ENCODE data around the gene MTARC2. TPM values are rescaled to one million over a fixed set of nuclear protein-coding genes. Genes with fewer than 3 reads are reported as not detected.

The MTARC2 gene
- total RNA-seq, 1 experiment from 2014 or later: not detected

DNA sequence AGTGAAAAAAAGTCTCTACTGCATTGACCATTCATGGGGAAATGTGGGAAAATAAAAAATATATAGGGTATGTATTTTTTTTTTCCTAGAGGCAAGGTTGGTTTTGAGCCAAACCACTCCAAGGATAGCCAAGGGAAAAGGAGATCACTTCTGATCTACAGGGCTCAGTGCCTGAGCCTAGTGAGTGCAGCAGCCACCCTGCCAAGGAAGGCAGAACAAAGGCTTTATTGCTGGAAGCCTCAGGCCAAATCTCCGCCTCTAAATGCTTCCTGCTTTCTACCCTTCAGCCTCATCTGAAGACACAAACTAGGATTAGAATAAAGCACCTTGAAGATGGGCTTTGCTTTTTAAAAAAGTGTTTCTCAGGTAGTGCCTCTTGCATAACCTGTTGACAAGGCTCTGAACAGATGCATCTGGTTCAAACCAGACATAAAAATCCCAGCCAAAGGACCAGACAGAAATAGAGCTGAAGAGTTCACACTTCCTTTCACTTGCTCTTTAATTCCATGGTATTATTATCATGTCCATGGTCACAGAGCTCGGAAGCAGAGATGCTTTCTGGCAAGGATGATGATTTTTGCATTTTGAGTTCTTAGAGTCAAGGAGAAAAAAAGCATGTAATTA is 47.5 kb upstream of the MTARC2 start:
- ChIA-PET CTCF (no interaction called here), POLR2A (ENCODE audit: low non-redundant PET) (no interaction called here)
- Histone ChIP-seq H3K27me3 (replicated peaks; ENCODE audit: insufficient read depth, low read depth, low read length, poor library complexity) (no peaks in the 10 kb centered on the region), H3K4me1 (ENCODE audit: insufficient read depth, low read length, poor library complexity, severe bottlenecking) (no peaks in the 10 kb centered on the region), H3K9me3 (ENCODE audit: low read depth, low read length, poor library complexity, severe bottlenecking) (no peaks in the 10 kb centered on the region), H3K36me3 (ENCODE audit: insufficient read depth, low read length, poor library complexity, severe bottlenecking) (no peaks in the 10 kb centered on the region), H3K27ac (ENCODE audit: low read depth, low read length, poor library complexity, severe bottlenecking) (no peak overlapping the region), H3K4me3 (ENCODE audit: low read depth, low read length, poor library complexity, severe bottlenecking) (no peak overlapping the region)
- no peak for DNase-seq (ENCODE audit: low spot score)
- TF ChIP-seq, protein P1, sequence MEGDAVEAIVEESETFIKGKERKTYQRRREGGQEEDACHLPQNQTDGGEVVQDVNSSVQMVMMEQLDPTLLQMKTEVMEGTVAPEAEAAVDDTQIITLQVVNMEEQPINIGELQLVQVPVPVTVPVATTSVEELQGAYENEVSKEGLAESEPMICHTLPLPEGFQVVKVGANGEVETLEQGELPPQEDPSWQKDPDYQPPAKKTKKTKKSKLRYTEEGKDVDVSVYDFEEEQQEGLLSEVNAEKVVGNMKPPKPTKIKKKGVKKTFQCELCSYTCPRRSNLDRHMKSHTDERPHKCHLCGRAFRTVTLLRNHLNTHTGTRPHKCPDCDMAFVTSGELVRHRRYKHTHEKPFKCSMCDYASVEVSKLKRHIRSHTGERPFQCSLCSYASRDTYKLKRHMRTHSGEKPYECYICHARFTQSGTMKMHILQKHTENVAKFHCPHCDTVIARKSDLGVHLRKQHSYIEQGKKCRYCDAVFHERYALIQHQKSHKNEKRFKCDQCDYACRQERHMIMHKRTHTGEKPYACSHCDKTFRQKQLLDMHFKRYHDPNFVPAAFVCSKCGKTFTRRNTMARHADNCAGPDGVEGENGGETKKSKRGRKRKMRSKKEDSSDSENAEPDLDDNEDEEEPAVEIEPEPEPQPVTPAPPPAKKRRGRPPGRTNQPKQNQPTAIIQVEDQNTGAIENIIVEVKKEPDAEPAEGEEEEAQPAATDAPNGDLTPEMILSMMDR (conservative IDR thresholded peaks at IDR 0.05; ENCODE audit: low read depth, low read length): no peak
- no TSS peak for BruUV-seq (replicated peaks)
- intact Hi-C loops (cut with micrococcal nuclease; ENCODE audit: unreplicated experiment): no loop called here

DNA sequence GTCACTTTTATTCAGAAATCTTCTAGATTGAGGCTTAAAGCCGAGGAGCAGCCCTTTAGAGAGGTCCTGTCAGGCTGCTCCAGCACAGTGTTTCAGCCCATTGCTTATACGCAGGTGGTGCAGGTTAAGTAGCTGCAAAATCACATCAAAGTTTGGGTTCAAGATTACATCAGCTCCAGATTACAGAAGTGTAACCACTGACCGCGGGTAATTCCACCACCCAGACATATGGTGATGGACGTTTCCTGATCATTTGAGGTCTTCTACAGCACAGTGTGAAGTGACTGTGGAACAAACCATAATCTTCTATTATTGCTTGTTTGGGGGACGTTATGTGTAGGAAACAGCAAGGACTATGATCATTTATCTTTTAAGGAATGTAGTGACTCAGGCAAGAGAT is 46.1 kb upstream of the MTARC2 start:
- Histone ChIP-seq H3K27me3 (replicated peaks; ENCODE audit: insufficient read depth, low read depth, low read length, poor library complexity) (no peaks in the 10 kb centered on the region), H3K4me3 (ENCODE audit: low read depth, low read length, poor library complexity, severe bottlenecking) (no peak overlapping the region), H3K9me3 (ENCODE audit: low read depth, low read length, poor library complexity, severe bottlenecking) (no peaks in the 10 kb centered on the region), H3K36me3 (ENCODE audit: insufficient read depth, low read length, poor library complexity, severe bottlenecking) (no peaks in the 10 kb centered on the region), H3K4me1 (ENCODE audit: insufficient read depth, low read length, poor library complexity, severe bottlenecking) (no peaks in the 10 kb centered on the region), H3K27ac (ENCODE audit: low read depth, low read length, poor library complexity, severe bottlenecking) (no peak overlapping the region)
- ChIA-PET CTCF (interaction anchor here (1.0 kb wide), 1 partner anchor 31 kb away, joined by 3 read pairs; no protein-coding TSS in a partner anchor), POLR2A (ENCODE audit: low non-redundant PET) (no interaction called here)
- BruUV-seq (replicated peaks): no TSS peak
- no peak for DNase-seq (ENCODE audit: low spot score)
- intact Hi-C loops (cut with micrococcal nuclease; ENCODE audit: unreplicated experiment): no loop called here
- TF ChIP-seq, protein P1 (conservative IDR thresholded peaks at IDR 0.05; ENCODE audit: low read depth, low read length): no peak
- TF ChIP-seq EZH2 (IDR thresholded peaks at IDR 0.05; ENCODE audit: borderline replicate concordance, low read depth, low read length, poor library complexity, severe bottlenecking): no peak

DNA sequence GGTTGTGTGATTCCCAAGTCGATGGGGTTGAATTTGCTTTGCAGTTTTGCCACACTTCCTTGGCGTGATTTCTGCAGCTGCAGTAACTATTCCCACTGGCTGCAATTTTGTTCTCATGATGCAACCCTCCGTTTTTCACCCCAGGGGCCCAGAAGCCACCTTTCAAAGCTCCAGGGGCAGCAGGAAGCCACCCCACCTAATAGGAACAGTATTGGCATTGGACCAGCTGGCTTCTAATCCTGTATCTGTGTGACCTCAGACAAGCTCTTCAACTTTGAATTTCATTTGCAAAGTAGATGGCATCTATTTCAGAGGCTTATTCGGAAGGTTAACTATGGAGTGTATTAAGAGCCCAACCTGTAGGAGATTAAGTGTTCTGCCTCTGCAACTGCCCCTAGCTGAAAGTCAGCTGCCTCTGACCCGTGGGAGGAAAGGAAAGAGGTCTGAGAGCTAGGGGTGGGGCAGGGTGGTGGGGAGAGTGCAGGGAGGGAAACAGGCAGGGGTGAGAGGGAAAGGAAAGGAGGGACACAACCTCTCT is 45.3 kb upstream of the MTARC2 start:
- Histone ChIP-seq H3K36me3 (ENCODE audit: insufficient read depth, low read length, poor library complexity, severe bottlenecking) (no peaks in the 10 kb centered on the region), H3K27ac (ENCODE audit: low read depth, low read length, poor library complexity, severe bottlenecking) (no peak overlapping the region), H3K4me1 (ENCODE audit: insufficient read depth, low read length, poor library complexity, severe bottlenecking) (no peaks in the 10 kb centered on the region), H3K4me3 (ENCODE audit: low read depth, low read length, poor library complexity, severe bottlenecking) (no peak overlapping the region), H3K9me3 (ENCODE audit: low read depth, low read length, poor library complexity, severe bottlenecking) (no peaks in the 10 kb centered on the region), H3K27me3 (replicated peaks; ENCODE audit: insufficient read depth, low read depth, low read length, poor library complexity) (no peaks in the 10 kb centered on the region)
- DNase-seq (ENCODE audit: low spot score): peak; percentile 12
- intact Hi-C loops (cut with micrococcal nuclease; ENCODE audit: unreplicated experiment): no loop called here
- TF ChIP-seq EZH2 (IDR thresholded peaks at IDR 0.05; ENCODE audit: borderline replicate concordance, low read depth, low read length, poor library complexity, severe bottlenecking): no peak
- TF ChIP-seq, protein P1 (conservative IDR thresholded peaks at IDR 0.05; ENCODE audit: low read depth, low read length): no peak
- no TSS peak for BruUV-seq (replicated peaks)
- ChIA-PET CTCF (interaction anchor here (1.0 kb wide), 1 partner anchor 30 kb away, joined by 3 read pairs; no protein-coding TSS in a partner anchor), POLR2A (ENCODE audit: low non-redundant PET) (no interaction called here)
